Epithelial cell of proximal tubule (primary cell): Measurements from ENCODE around the gene MYO18A. TPM values are rescaled to one million over a fixed set of nuclear protein-coding genes. Genes with fewer than 3 reads are reported as not detected.

ENCODE experiments used
- DNase-seq: peaks from one replicate; pipeline ENCODE4 v3.0.0-alpha.2; 2011; ENCODE audit warnings: low read depth
- H3K4me3 ChIP-seq: 2 replicates; pipeline ENCODE4 v1.5.1; 2011; ENCODE audit warnings: low read depth, mild to moderate bottlenecking, low read length
- total RNA-seq: library from RNA; depleted of rRNA; stranded (reverse); fragments of >200 nt; gene quantifications from 2 replicates; pipeline ENCODE4 v1.2.3, GENCODE V29; 2015
- TF ChIP-seq, protein P1 (sequence below): conservative IDR thresholded peaks from 2 replicates; pipeline ENCODE4 v1.5.1; 2012; ENCODE audit warnings: low read depth, mild to moderate bottlenecking, low read length

The MYO18A gene
- total RNA-seq, 1 donor from 2014 or later: 34.2 TPM

DNA sequence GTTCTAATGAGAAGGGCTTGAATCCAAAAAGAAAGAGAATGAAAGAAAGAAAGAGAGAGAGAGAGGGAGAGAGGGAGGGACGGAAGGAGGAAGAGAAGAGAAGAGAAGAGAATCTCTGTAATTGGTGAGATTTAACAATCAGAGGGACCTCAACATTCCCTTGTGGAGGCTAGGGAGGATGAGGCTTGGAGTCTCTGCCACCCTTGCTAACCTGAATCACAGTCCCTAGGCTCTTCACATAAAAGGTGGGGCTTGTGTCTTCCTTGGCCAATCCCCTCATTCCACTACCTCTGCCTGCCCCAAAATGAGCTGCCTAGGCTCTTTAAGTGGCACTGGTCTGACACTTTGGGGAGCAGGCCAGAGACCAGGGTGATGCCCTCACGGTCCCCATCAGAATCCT is 107.2 kb downstream of the MYO18A start:
- no peak for DNase-seq
- TF ChIP-seq, protein P1, sequence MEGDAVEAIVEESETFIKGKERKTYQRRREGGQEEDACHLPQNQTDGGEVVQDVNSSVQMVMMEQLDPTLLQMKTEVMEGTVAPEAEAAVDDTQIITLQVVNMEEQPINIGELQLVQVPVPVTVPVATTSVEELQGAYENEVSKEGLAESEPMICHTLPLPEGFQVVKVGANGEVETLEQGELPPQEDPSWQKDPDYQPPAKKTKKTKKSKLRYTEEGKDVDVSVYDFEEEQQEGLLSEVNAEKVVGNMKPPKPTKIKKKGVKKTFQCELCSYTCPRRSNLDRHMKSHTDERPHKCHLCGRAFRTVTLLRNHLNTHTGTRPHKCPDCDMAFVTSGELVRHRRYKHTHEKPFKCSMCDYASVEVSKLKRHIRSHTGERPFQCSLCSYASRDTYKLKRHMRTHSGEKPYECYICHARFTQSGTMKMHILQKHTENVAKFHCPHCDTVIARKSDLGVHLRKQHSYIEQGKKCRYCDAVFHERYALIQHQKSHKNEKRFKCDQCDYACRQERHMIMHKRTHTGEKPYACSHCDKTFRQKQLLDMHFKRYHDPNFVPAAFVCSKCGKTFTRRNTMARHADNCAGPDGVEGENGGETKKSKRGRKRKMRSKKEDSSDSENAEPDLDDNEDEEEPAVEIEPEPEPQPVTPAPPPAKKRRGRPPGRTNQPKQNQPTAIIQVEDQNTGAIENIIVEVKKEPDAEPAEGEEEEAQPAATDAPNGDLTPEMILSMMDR: no peak
- no peak overlapping the region for H3K4me3 ChIP-seq

DNA sequence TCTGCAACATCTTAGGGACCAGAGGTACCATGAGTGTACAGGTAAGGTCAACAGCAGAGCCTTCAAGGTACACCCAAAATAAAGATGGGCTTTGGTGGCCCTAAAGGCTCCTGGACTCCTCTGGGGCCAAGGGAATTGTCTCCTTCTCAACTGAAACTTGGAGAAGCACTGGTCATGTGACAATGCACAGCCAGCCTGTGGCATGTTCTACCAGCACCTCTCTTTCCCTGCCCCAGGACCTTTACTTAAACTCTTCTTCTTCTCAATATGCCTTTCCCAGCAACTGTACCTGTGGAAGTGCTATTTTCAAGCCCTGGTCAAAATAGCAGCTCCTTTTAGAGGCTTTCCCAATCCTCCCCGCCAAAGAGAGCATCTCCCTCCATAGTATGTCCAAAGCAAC is 108.9 kb downstream of the MYO18A start:
- no peak for DNase-seq
- TF ChIP-seq, protein P1: no peak
- no peak overlapping the region for H3K4me3 ChIP-seq

DNA sequence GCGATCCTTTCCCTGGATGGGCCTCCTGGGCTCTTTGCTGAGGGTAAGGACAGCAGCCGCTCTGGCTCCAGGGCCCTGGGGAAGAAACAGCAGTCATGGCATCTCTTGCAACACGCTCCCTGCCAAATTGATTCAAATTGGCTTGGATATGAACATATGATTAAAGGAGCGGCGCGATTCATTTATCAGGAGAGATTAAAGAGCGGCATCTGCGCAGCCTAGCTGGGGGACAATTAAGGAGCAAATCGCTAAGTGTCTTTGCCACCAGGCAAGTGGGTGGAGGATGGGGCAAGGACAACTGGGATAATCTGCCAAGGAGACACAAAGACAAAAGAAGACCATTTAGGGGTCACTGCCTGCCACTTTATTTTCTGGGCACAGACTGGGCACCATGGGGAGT is 109.4 kb downstream of the MYO18A start:
- TF ChIP-seq, protein P1: no peak
- H3K4me3 ChIP-seq: no peak overlapping the region
- no peak for DNase-seq

DNA sequence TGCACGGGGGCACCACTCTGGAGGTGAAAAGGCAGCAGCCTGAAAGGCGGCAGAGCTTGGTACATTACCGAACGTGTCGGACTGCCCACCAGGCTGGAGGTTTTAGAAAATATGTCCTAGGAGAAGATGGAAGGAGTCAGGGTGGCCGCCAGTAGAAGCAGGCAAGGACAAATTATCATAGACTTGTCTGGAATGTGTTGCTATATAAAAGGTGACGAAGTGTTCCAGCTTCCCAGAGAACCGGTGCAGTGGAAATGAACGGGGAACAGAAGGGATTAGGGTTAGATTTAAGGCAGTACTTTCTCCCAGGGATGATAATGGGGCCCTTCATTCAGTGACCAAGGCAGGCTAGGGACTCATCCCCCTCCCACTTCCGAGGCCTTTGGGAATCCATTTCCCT is 109.9 kb downstream of the MYO18A start:
- TF ChIP-seq, protein P1: no peak
- no peak overlapping the region for H3K4me3 ChIP-seq
- DNase-seq: no peak

DNA sequence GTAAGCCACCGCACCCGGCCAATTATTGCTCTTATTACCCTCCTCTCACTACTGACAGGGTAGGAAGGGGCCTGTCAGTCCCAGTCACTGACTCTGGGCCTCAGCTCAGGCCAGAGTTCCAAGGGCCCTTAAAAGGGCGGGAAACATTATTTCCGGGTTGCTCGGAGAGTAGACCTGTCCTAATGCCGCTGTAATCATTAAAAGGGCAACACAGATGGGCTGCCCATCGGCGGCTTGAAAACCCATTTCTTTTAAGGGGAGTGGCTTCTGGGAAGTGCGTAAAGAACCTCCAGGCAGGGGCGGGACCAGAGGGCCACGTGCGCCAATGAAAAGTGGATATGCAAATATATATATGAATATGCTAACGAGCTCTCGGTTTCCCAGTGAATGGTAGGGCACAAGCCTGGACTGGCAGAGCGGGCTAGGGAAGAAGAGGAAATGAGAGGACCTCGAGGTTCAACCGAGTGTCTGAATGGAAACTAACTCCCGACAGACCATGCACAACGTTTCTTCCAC is 110.6 kb downstream of the MYO18A start:
- TF ChIP-seq, protein P1: no peak
- no peak overlapping the region for H3K4me3 ChIP-seq
- DNase-seq: no peak

DNA sequence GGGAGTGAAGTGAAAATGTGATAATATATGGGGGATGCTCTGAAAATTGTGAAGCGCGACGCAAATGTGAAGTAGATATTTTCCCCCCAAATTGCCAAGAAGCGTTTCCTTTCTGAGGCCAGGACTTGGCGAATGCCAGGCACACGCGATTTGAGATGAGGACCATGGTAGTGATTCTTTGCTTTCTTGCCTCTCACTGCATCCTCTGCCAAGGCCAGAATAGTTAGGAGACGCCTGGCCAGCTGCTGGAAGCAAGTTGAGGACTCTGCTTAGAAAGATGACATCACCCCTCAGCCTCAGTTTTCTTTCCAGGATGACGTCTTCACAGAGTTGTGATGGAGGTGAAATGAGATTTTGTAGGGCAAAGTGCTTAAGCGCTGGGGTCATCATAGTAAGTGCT is 111.4 kb downstream of the MYO18A start:
- no peak overlapping the region for H3K4me3 ChIP-seq
- TF ChIP-seq, protein P1: no peak
- DNase-seq: no peak

DNA sequence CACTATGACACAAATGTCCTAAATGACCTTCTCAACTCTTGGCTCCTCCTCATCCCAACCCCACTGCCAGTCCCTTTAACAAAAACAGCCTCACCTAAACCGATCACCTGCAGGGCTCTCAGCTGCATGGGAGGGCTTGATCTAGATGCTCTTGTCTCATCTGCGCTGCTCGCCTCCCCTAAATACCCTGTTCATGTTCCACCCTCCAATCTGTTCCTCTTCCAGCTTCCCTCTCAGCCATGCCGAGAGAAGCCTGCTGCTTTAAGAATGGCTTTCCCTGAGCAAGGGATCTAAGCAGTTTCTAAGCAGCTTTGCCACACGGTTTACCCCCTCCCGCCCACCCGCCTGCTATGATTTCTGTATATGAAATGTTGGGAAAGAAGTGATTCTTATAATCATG is 113.6 kb downstream of the MYO18A start:
- DNase-seq: no peak
- TF ChIP-seq, protein P1: no peak
- no peak overlapping the region for H3K4me3 ChIP-seq
